Subcutaneous abdominal adipose tissue (tissue), 5 donors: ENCODE results near the gene ZDHHC19.
A peak's percentile ranks its signal among the peaks of the same experiment; 100 is the strongest.

ENCODE experiments used
- H3K27ac ChIP-seq: one replicate; pipeline ENCODE4 v1.7.0; 2013; ENCODE audit warnings: low read depth, mild to moderate bottlenecking, inconsistent platforms, low read length, moderate library complexity
- H3K27me3 ChIP-seq, 5 donors: one replicate each; pipeline ENCODE4 v1.7.0; 2013; ENCODE audit warnings: low read length in 5 of 5, inconsistent platforms in 1 of 5; ENCODE audit not compliant: control insufficient read depth in 5 of 5, insufficient read depth in 4 of 5
- H3K36me3 ChIP-seq, 5 donors: one replicate each; pipeline ENCODE4 v1.7.0; 2013; ENCODE audit warnings: low read length in 5 of 5; ENCODE audit not compliant: control insufficient read depth in 5 of 5, insufficient read depth in 5 of 5
- H3K4me1 ChIP-seq, 5 donors: one replicate each; pipeline ENCODE4 v1.7.0; 2013; ENCODE audit warnings: low read length in 5 of 5, mild to moderate bottlenecking in 3 of 5, moderate library complexity in 1 of 5; ENCODE audit not compliant: control insufficient read depth in 5 of 5, insufficient read depth in 5 of 5
- H3K4me3 ChIP-seq, 5 donors: one replicate each; pipeline ENCODE4 v1.7.0; 2013; ENCODE audit warnings: low read length in 5 of 5, low read depth in 1 of 5
- H3K9ac ChIP-seq, 5 donors: one replicate each; pipeline ENCODE4 v1.7.0; 2013; ENCODE audit warnings: low read length in 5 of 5, mild to moderate bottlenecking in 4 of 5, moderate library complexity in 3 of 5
- H3K9me3 ChIP-seq, 5 donors: one replicate each; pipeline ENCODE4 v1.7.0; 2013; ENCODE audit warnings: low read length in 5 of 5; ENCODE audit not compliant: control insufficient read depth in 5 of 5
- donor health status: healthy.
- donor health status: healthy.
- donor health status: healthy.
- donor health status: healthy.
- donor health status: healthy.

The ZDHHC19 gene

DNA sequence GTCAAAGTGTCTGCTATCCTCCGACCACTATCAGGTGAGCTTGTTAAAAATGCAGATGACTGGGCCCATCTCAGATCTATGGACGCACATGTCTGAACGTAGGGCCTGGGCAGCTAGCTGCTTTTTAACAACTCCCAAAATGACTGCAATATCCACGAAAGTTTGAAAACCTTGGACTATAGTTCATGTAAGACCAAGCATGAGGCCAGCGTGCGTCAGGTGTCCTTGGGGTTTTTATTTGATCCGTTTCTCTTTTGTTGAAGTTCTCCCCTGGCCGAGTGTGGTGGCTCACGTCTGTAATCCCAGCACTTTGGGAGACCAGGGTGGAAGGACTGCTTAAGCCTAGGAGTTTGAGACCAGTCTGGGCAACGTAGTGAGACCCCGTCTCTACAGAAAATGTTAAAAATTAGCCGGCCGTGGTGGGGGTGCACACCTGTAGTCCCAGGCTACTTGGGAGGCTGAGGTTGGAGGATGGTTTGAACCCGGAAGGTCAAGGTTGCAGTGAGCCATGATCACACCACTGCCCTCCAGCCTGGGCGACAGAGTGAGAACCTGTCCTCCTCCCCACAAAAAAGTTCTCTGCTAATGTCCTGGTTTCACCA is 14.7 kb upstream of the ZDHHC19 start:
- Histone ChIP-seq H3K9ac (no peak overlapping the region), H3K4me1 (peaks cover 3 to 17% (median 11%) of the 10 kb centered on the region in 5 donors), H3K27me3 (peaks cover 0 to 6% (median 0%) of the 10 kb centered on the region in 5 donors), H3K9me3 (no peaks in the 10 kb centered on the region), H3K27ac (no peak overlapping the region), H3K36me3 (no peaks in the 10 kb centered on the region), H3K4me3 (no peak overlapping the region)

DNA sequence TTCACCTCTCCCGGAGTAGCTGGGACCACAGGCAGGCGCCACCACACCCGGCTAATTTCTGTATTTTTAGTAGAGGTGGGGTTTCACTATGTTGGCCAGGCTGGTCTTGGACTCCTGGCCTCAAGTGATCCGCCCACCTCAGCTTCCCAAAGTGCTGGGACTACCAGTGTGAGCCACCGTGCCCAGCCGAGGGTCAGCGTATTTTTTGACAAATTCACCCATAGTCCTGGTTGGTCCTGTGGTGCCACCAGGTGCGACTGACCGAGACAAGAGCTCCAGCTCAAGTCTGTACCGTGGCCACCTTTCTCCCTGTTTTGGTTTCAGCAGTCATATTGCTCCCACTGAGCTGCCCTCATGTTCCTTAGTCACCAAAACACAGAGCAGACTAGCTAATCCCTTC is 13.9 kb upstream of the ZDHHC19 start:
- peaks cover 3 to 18% (median 13%) of the 10 kb centered on the region in 5 donors for H3K4me1 ChIP-seq

DNA sequence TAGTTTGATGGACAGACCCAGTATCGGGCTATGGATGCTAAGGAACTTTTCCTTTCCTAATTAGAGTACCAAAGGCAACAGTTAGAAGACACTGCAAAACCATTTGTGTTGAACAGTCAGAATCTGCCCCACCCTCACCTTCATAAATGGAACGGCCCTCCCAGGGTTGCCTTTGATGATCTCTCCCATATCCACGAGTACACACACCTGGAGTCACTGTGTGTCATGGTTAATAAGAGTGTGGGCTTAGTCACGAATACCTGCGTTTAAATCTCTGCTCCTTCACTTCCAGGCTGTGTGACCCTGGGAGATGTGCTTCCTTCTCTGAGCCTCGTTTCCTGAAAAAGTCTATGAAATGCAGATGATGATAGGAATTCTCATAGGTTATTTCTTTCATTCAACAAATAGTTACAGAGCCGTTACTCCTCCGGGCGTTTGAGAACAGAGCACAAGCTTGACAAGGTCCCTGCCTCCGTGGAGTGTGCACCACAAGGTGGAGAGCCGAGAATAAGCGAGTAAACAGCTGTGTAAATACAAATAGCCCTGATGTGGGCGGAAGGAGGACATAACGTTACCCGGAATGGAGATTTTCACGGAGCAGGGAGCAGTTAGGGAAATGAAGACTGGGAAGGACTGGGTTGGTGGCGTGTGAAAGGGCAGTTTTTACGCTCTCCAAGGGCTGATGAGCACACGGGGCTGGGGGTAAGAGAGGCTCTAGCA is 11.8 kb upstream of the ZDHHC19 start:
- no peak overlapping the region for H3K9ac ChIP-seq
- H3K27me3 ChIP-seq = peaks cover 0 to 6% (median 0%) of the 10 kb centered on the region in 5 donors
- H3K4me1 ChIP-seq = peaks cover 5 to 30% (median 23%) of the 10 kb centered on the region in 5 donors
- H3K9me3 ChIP-seq = no peaks in the 10 kb centered on the region
- no peaks in the 10 kb centered on the region for H3K36me3 ChIP-seq
- H3K4me3 ChIP-seq = no peak overlapping the region
- no peak overlapping the region for H3K27ac ChIP-seq

More for the DNA sequence above, 13.9 kb upstream of the ZDHHC19 start:
- Histone ChIP-seq H3K27me3 (peaks cover 0 to 6% (median 0%) of the 10 kb centered on the region in 5 donors), H3K36me3 (no peaks in the 10 kb centered on the region), H3K9ac (no peak overlapping the region), H3K9me3 (no peaks in the 10 kb centered on the region), H3K4me3 (no peak overlapping the region), H3K27ac (no peak overlapping the region)

DNA sequence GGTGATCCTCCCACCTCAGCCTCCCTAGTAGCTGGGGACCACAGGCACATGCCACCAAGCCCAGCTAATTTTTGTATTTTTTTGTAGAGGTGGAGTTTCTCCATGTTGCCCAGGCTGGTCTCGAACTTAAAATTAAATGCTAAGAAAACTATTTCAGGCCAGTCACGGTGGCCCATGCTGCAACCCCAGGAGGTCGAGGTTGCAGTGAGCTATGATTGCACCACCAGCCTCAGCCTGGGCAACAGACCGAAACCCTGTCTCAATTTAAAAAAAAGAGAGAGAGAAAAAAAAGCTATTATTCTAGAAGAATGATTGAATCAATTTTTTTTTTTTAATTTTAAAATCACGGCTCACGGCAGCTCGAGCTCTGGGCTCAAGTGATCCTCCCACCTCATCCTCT is 9.8 kb upstream of the ZDHHC19 start:
- H3K27ac ChIP-seq = no peak overlapping the region

DNA sequence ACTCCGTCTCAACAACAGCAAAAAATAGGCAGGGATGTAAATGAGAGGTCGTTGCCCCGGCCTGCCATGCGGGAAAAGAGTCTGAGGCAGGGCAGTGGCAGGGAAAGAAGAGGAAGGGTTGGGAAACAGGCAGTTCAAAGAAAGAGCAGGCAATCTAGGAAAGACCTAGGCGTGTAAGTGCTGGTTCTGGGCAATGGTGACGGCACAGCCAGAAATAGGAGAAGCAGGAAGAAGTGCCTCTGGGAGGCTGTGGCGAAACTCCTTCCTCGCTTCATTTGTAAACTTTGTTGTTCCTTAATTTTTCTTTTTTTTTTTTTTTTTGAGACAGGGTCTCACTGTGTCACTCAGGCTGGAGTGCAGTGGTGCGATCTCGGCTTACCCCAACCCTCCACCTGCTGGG is 9.4 kb upstream of the ZDHHC19 start:
- Histone ChIP-seq H3K4me3 (no peak overlapping the region), H3K36me3 (no peaks in the 10 kb centered on the region), H3K27ac (no peak overlapping the region), H3K9ac (no peak overlapping the region), H3K4me1 (peaks cover 2 to 19% (median 13%) of the 10 kb centered on the region in 5 donors), H3K9me3 (no peaks in the 10 kb centered on the region), H3K27me3 (peaks cover 2 to 16% (median 8%) of the 10 kb centered on the region in 5 donors)

More for the DNA sequence above, 9.8 kb upstream of the ZDHHC19 start:
- Histone ChIP-seq H3K4me1 (peaks cover 2 to 19% (median 13%) of the 10 kb centered on the region in 5 donors), H3K27me3 (peaks cover 2 to 12% (median 4%) of the 10 kb centered on the region in 5 donors), H3K36me3 (no peaks in the 10 kb centered on the region), H3K9me3 (no peaks in the 10 kb centered on the region), H3K4me3 (no peak overlapping the region), H3K9ac (no peak overlapping the region)

DNA sequence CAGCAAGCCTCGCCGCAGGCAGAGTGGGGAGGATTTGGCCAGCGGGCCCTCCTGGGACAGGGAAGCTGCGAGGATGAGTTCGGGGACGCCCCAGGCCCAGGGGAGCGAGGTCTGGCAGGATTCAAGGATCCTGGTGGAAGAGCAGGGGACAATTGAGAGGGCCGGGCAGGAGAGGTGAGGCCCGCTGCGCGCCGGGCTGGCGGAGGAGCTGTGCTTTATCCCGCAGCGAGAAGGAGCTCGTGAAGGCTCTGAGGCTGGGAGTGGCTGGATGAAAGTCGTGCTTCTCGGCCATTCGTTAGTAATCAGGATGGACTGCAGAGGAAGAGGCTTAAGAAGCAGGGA is 8.7 kb upstream of the ZDHHC19 start:
- Histone ChIP-seq H3K9me3 (no peaks in the 10 kb centered on the region), H3K27me3 (peaks cover 4 to 17% (median 11%) of the 10 kb centered on the region in 5 donors), H3K4me1 (peaks cover 2 to 19% (median 13%) of the 10 kb centered on the region in 5 donors), H3K9ac (no peak overlapping the region), H3K27ac (no peak overlapping the region), H3K36me3 (no peaks in the 10 kb centered on the region), H3K4me3 (peak overlapping the region in 2 of 5 donors; percentile 57 to 62)

DNA sequence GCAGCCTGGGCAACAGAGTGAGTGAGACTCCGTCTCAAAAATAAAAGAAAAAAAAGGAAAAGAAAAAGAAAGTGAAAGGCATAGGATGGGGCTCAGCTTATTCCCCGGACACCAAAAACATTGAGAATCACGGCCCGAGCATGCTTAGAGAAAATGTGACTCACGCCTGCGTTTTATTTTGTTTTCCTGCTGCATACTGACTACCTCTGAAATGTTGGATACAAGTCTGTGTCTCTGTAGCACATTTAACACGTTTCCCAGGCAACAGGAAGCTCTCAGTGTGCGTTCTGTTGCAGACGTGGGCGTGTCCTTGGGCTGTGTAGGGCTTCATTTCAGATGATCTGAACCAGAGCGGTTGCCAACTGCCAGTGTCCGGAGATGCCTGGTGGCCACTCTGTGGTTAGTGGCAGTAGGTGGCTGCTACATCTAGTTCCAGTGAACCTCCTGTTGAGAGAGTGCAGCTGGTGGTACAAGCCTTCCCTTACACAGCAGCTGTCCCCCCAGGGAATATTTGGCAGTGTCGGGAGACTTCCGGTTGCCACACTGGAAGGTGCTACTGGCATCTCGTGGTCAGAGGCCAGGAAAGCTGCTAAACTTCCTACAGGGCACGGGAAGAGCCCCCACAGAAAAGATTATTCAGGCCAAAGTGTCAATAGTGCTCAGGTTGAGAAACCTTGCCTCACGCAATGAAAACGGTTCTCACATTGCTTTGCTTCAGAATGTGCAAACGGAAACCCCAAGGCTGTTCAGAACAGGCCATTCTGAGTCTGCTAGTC is 8.2 kb upstream of the ZDHHC19 start:
- Histone ChIP-seq H3K4me1 (peaks cover 2 to 19% (median 13%) of the 10 kb centered on the region in 5 donors), H3K27ac (no peak overlapping the region), H3K36me3 (no peaks in the 10 kb centered on the region), H3K4me3 (peak overlapping the region; percentile 52 to 63 (median 62)), H3K9ac (peak overlapping the region in 3 of 5 donors; percentile 1 to 47 (median 16)), H3K9me3 (no peaks in the 10 kb centered on the region), H3K27me3 (peaks cover 4 to 17% (median 14%) of the 10 kb centered on the region in 5 donors)

DNA sequence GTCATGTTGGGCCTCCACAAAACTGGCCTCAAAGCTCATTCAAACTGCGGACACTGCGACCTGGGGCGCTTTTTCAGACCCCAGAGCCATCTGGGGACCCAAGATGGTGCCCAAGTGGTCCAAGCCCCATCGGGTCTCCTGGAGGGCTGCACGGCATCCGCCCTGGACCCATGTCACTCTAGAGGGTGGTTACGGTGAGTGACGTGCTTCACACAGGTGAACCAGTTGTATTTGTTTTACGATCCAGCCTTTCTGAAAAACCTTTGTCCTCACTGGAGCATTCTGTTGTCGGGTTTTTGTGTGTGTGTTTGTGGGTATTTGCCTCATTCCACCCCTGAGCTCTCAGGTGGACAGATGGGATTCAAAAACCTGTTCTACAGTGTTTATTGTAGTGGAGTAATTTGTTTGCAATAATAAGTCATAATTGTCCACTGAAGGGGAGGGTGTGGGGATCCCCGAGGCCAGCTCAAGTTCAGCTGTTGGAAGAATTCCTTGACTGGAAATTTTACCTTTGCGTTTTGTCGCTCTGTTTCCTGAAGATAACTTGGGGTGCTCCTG is 7.0 kb upstream of the ZDHHC19 start:
- H3K36me3 ChIP-seq = no peaks in the 10 kb centered on the region
- no peak overlapping the region for H3K9ac ChIP-seq
- no peaks in the 10 kb centered on the region for H3K9me3 ChIP-seq
- H3K4me1 ChIP-seq = peaks cover 2 to 19% (median 13%) of the 10 kb centered on the region in 5 donors
- H3K27ac ChIP-seq = no peak overlapping the region
- H3K4me3 ChIP-seq = no peak overlapping the region
- H3K27me3 ChIP-seq = peaks cover 4 to 17% (median 14%) of the 10 kb centered on the region in 5 donors

DNA sequence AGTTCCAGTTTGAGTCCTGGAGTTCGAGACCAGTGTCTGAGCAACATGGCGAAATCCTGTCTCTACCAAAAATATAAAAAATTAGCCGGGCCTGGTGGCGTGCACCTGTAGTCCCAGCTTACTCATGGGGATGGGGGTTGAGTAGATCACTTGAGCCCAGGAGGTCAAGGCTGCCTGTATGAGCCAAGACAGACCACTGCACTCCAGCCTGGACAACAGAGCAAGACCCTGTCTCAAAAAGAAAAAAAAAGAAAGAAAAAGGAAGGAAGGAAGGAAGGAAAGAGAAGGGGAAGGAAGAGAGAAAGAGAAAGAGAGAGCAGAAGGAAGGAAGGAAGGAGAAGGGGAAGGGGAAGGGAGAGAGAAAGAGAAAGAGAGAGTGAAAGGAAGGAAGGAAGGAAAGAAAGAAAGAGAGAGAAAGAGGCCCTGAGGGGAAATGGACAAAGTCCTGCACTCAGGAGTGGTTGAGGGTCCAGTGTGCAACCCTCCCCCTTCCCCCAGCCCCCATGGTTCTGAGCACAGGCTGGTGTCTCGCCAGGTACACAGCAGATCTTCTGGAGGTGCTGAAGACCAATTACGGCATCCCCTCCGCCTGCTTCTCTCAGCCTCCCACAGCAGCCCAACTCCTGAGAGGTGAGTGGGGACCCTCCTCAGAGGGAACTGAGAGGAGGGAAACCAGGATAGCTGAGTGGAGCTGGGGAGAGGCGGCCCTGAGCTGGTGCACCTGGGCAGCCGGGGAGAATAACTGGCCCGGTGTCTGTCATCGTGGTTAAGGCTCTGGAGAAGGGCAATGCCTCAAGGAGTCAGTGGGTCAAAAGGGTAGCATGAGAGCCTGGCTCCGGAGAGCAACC is 6.3 kb upstream of the ZDHHC19 start:
- H3K9me3 ChIP-seq = no peaks in the 10 kb centered on the region
- H3K27me3 ChIP-seq = peaks cover 4 to 17% (median 11%) of the 10 kb centered on the region in 5 donors
- no peak overlapping the region for H3K9ac ChIP-seq
- H3K27ac ChIP-seq = no peak overlapping the region
- H3K4me3 ChIP-seq = no peak overlapping the region
- H3K4me1 ChIP-seq = peaks cover 2 to 19% (median 13%) of the 10 kb centered on the region in 5 donors
- no peaks in the 10 kb centered on the region for H3K36me3 ChIP-seq
